SK-N-SH (cell line): ENCODE results near the gene CCDC71. TPM values are rescaled to one million over a fixed set of nuclear protein-coding genes. Genes with fewer than 3 reads are reported as not detected.

Experiments
- CTCF ChIA-PET: fragments of 300-600, 350-600 bp; formaldehyde crosslinking; extraction: SDS; loops from one replicate; lab custom pipeline; 2021; lab: Yijun Ruan, JAX
- POLR2A ChIA-PET: fragments of 350-600 bp; sonication (Branson Sonifier 250); formaldehyde crosslinking; extraction: SDS; loops from one replicate; lab custom pipeline; 2020; ENCODE audit warnings: antibody characterized with exemption, inconsistent platforms; lab: Yijun Ruan, JAX
- DNase-seq: peaks from one replicate; pipeline ENCODE4 v3.0.0; 2012
- H2AFZ ChIP-seq: fragments of 200-600 bp; sonication (generic); 2 replicates; pipeline ENCODE4 v1.8.1; 2016; ENCODE audit warnings: antibody characterized with exemption, mild to moderate bottlenecking, low read depth
- H3F3A ChIP-seq: fragments of 200-600 bp; sonication (generic); replicated peaks from 2 replicates; pipeline ENCODE3; 2016; ENCODE audit warnings: antibody characterized with exemption, mild to moderate bottlenecking; ENCODE audit not compliant: insufficient read depth
- H3K27ac ChIP-seq, 2 experiments: fragments of 200-500 bp in 1 of 2; fragments of 200-600 bp in 1 of 2; sonication (Bioruptor generic) in 1 of 2; sonication (generic), shearing (Covaris generic) in 1 of 2; 2 replicates each; pipeline versions ENCODE4 v1.5.1 to v1.6.1; 2014 to 2016; ENCODE audit warnings: low read depth in 2 of 2, inconsistent platforms in 1 of 2, low read length in 1 of 2, mild to moderate bottlenecking in 1 of 2, mixed read lengths in 1 of 2
- H3K27me3 ChIP-seq: fragments of 200-600 bp; sonication (generic), shearing (Covaris generic); 2 replicates; pipeline ENCODE4 v1.6.1; 2016; ENCODE audit warnings: mixed run types; ENCODE audit not compliant: insufficient read depth
- H3K36me3 ChIP-seq, 2 experiments: fragments of 200-500 bp in 1 of 2; fragments of 200-600 bp in 1 of 2; sonication (Bioruptor generic) in 1 of 2; sonication (generic) in 1 of 2; replicated peaks in 1 of 2; 2 replicates each; pipeline versions ENCODE3 to v1.5.1; 2014 to 2016; ENCODE audit warnings: low read length in 1 of 2, mild to moderate bottlenecking in 1 of 2; ENCODE audit not compliant: insufficient read depth in 2 of 2, control insufficient read depth in 1 of 2
- H3K4me1 ChIP-seq, 2 experiments: fragments of 200-500 bp in 1 of 2; fragments of 200-600 bp in 1 of 2; sonication (Bioruptor generic) in 1 of 2; sonication (generic), shearing (Covaris generic) in 1 of 2; 2 replicates each; pipeline versions ENCODE4 v1.5.1 to v1.6.1; 2014 to 2016; ENCODE audit warnings: low read depth in 1 of 2, low read length in 1 of 2, mixed run types in 1 of 2; ENCODE audit not compliant: insufficient read depth in 2 of 2, control insufficient read depth in 1 of 2
- H3K4me2 ChIP-seq: fragments of 200-600 bp; sonication (generic), shearing (Covaris generic); 2 replicates; pipeline ENCODE4 v1.6.1; 2017; ENCODE audit warnings: mixed run types
- H3K4me3 ChIP-seq, 2 experiments: fragments of 200-500 bp in 1 of 2; fragments of 200-600 bp in 1 of 2; sonication (Bioruptor generic) in 1 of 2; sonication (generic), shearing (Covaris generic) in 1 of 2; 2 replicates each; pipeline versions ENCODE4 v1.5.1 to v1.8.1; 2014 to 2016; ENCODE audit warnings: low read depth in 2 of 2, inconsistent platforms in 1 of 2, low read length in 1 of 2, mild to moderate bottlenecking in 1 of 2, mixed read lengths in 1 of 2, moderate library complexity in 1 of 2
- H3K79me2 ChIP-seq: fragments of 200-600 bp; sonication (generic); 2 replicates; pipeline ENCODE4 v1.8.1; 2017; ENCODE audit warnings: mild to moderate bottlenecking; ENCODE audit not compliant: insufficient read depth
- H3K9ac ChIP-seq: fragments of 200-600 bp; sonication (generic); 2 replicates; pipeline ENCODE4 v1.6.1; 2017; ENCODE audit warnings: mixed run types
- H3K9me2 ChIP-seq: fragments of 200-600 bp; sonication (generic); 2 replicates; pipeline ENCODE4 v1.6.1; 2017; ENCODE audit warnings: mixed run types
- H3K9me3 ChIP-seq: fragments of 200-600 bp; sonication (generic); 2 replicates; pipeline ENCODE4 v1.6.1; 2017; ENCODE audit warnings: mixed run types, mild to moderate bottlenecking, moderate library complexity
- H4K20me1 ChIP-seq: fragments of 200-600 bp; sonication (generic); 2 replicates; pipeline ENCODE4 v1.6.1; 2017; ENCODE audit warnings: mild to moderate bottlenecking, mixed run types; ENCODE audit not compliant: insufficient read depth
- CTCF ChIP-seq: fragments of 200-600 bp; sonication (generic); IDR thresholded peaks from 2 replicates; pipeline ENCODE4 v1.6.1; 2017; ENCODE audit warnings: antibody characterized with exemption, mild to moderate bottlenecking, moderate library complexity
- ELF1 ChIP-seq: IDR thresholded peaks from 2 replicates; pipeline ENCODE4 v1.4.0; 2012
- EP300 ChIP-seq, 2 experiments: IDR thresholded peaks; 2 replicates each; pipeline versions ENCODE4 v1.4.0 to v1.6.1; 2012; ENCODE audit warnings: borderline replicate concordance in 1 of 2, low read depth in 1 of 2, low read length in 1 of 2
- EZH2phosphoT487 ChIP-seq: fragments of 200-600 bp; sonication (generic); IDR thresholded peaks from 2 replicates; pipeline ENCODE4 v1.6.1; 2017; ENCODE audit warnings: low read depth, mixed run types, mild to moderate bottlenecking, antibody characterized with exemption, moderate library complexity, borderline replicate concordance
- FOXJ3 ChIP-seq: sonication (generic); formaldehyde crosslinking; IDR thresholded peaks from 2 replicates; pipeline ENCODE4 v1.5.1; 2020; ENCODE audit warnings: mild to moderate bottlenecking, missing genetic modification reagents
- FOXM1 ChIP-seq: IDR thresholded peaks from 2 replicates; pipeline ENCODE4 v1.4.0; 2012; ENCODE audit warnings: low read depth, mild to moderate bottlenecking
- GABPA ChIP-seq: IDR thresholded peaks from 2 replicates; pipeline ENCODE4 v1.4.0; 2012; ENCODE audit warnings: low read depth, mild to moderate bottlenecking
- RFX5 ChIP-seq: IDR thresholded peaks from 2 replicates; pipeline ENCODE4 v1.6.1; 2012; ENCODE audit warnings: mild to moderate bottlenecking, improper control_type of control experiment, low read length
- RXRA ChIP-seq: IDR thresholded peaks from 2 replicates; pipeline ENCODE4 v1.4.0; 2012; ENCODE audit warnings: low read depth, mild to moderate bottlenecking, borderline replicate concordance
- YY1 ChIP-seq: IDR thresholded peaks from 2 replicates; pipeline ENCODE4 v1.4.0; 2012; ENCODE audit warnings: low read depth, mild to moderate bottlenecking
- ZBTB33 ChIP-seq: IDR thresholded peaks from 2 replicates; pipeline ENCODE4 v1.4.0; 2012; ENCODE audit warnings: low read depth, borderline replicate concordance
- WGBS: methylation state at CpG from one replicate; pipeline ENCODE4 v1.1.6; 2017; ENCODE audit warnings: low lambda C conversion rate; 5-methylcytosine and 5-hydroxymethylcytosine counted together
- polyA plus RNA-seq, 3 experiments: library from polyadenylated mRNA; depleted of rRNA; stranded (reverse); fragments of >200 nt; gene quantifications; 2 replicates each; pipeline ENCODE4 v1.2.3, GENCODE V29; 2012

CCDC71 gene
- polyA plus RNA-seq, 1 of the 3 experiments (the other 2 are of a cell fraction) = 40.9 TPM

GRCh38 chr3:49181351-49181750 is 15.2 kb upstream of the CCDC71 start:
- WGBS = 79% methylated on average over 6 of the region's 6 CpGs
- no peaks in the 10 kb centered on the region for H3K79me2 ChIP-seq
- H3K9me2 ChIP-seq = no peaks in the 10 kb centered on the region
- H3K27ac ChIP-seq = no peak overlapping the region
- TF ChIP-seq FOXJ3 (CRISPR knock-in tag) (no peak), ZBTB33 (no peak), GABPA (no peak), EP300 (IDR thresholded peaks at IDR 0.05; ENCODE audit: borderline replicate concordance in 1 of 2, low read depth in 1 of 2, low read length in 1 of 2) (no peak), ELF1 (no peak), RFX5 (no peak), FOXM1 (no peak), EZH2phosphoT487 (no peak), YY1 (no peak)
- H3K9me3 ChIP-seq = no peaks in the 10 kb centered on the region
- H3K4me2 ChIP-seq = no peak overlapping the region
- no peaks in the 10 kb centered on the region for H4K20me1 ChIP-seq
- H2AFZ ChIP-seq = no peak overlapping the region
- no peak for DNase-seq
- no peaks in the 10 kb centered on the region for H3F3A ChIP-seq
- CTCF ChIA-PET = interaction anchor here (0.8 kb wide), 1 partner anchor 11 kb away, joined by 3 read pairs; no protein-coding TSS in a partner anchor
- H3K27me3 ChIP-seq = no peaks in the 10 kb centered on the region
- H3K4me1 ChIP-seq = peaks cover 0 to 16% of the 10 kb centered on the region in 2 experiments; a peak in 1 of 4 replicates
- H3K36me3 ChIP-seq = peaks cover 0 to 3% of the 10 kb centered on the region in 2 experiments
- no peak overlapping the region for H3K4me3 ChIP-seq
- H3K9ac ChIP-seq = no peak overlapping the region
- POLR2A ChIA-PET = no interaction called here

- Histone ChIP-seq H2AFZ (no peak overlapping the region), H3K79me2 (no peaks in the 10 kb centered on the region), H3K36me3 (peaks cover 0 to 13% of the 10 kb centered on the region in 2 experiments), H3F3A (no peaks in the 10 kb centered on the region), H3K9me2 (no peaks in the 10 kb centered on the region), H3K27ac (no peak overlapping the region), H3K4me3 (no peak overlapping the region), H3K9ac (no peak overlapping the region), H3K27me3 (no peaks in the 10 kb centered on the region), H3K4me1 (peaks cover 0 to 26% of the 10 kb centered on the region in 2 experiments; a peak in 1 of 4 replicates), H3K4me2 (no peak overlapping the region), H4K20me1 (no peaks in the 10 kb centered on the region), H3K9me3 (no peaks in the 10 kb centered on the region)
- POLR2A ChIA-PET = interaction anchor here (1.4 kb wide), 1 partner anchor 12 kb away, joined by 5 read pairs; no protein-coding TSS in a partner anchor
- TF ChIP-seq CTCF (no peak), RFX5 (no peak), EZH2phosphoT487 (no peak), RXRA (no peak)
- CTCF ChIA-PET = no interaction called here
- no peak for DNase-seq
These were observed 14.0 kb upstream of the CCDC71 start for GRCh38 chr3:49180116-49180515.
